ENCODE measurements around the gene MYO9A.

DNA sequence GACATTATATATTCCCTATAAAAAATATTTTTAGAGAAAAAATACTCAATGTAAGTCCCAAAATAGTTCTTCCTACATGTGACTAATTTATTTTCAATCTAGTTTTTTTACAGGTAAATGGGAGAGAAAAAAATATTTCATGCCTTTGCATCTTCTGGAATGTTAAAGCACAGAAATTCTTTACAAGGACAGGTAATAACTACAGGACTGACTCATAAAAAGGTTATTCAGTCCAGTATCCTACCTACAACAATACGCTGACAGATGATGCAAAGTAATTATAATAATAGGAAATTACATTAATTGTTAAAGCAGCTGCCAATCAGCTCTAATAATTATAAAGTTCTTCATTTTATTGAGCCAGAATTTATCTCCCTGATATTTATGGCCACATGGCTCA lies 147.5 kb downstream of the MYO9A start:
- no peak for TF ChIP-seq CTCF (IDR thresholded peaks at IDR 0.05)
- no peak for TF ChIP-seq POLR2A (IDR thresholded peaks at IDR 0.05)

All from body of pancreas (tissue), 4 donors.